Esophagus muscularis mucosa (tissue), 4 donors: ENCODE measurements around the gene CDADC1.

Experiments used
- EP300 ChIP-seq: sonication (generic); formaldehyde crosslinking; IDR thresholded peaks from one replicate; pipeline ENCODE4 v1.6.1; 2017; ENCODE audit warnings: antibody characterized with exemption
- POLR2A ChIP-seq: fragments of 450-650 bp; IDR thresholded peaks from one replicate; pipeline ENCODE4 v1.6.1; 2017; ENCODE audit warnings: antibody characterized with exemption, moderate library complexity, mild to moderate bottlenecking, low read depth
- POLR2AphosphoS5 ChIP-seq, 2 donors: sonication (generic); formaldehyde crosslinking; IDR thresholded peaks; one replicate each; pipeline ENCODE4 v1.6.1; 2017; ENCODE audit warnings: antibody characterized with exemption in 2 of 2
- TF ChIP-seq, protein P1 (sequence below), 3 experiments: fragments of 200-600 bp in 2 of 3; fragments of 450-650 bp in 1 of 3; sonication (generic) in 2 of 3; IDR thresholded peaks; one replicate each; pipeline ENCODE4 v1.5.1; 2017 to 2019; ENCODE audit warnings: antibody characterized with exemption in 3 of 3, mild to moderate bottlenecking in 2 of 3, moderate library complexity in 1 of 3

GRCh38 chr13:49206641-49207040, 41.1 kb upstream of the CDADC1 start:
- TF ChIP-seq, protein P1, sequence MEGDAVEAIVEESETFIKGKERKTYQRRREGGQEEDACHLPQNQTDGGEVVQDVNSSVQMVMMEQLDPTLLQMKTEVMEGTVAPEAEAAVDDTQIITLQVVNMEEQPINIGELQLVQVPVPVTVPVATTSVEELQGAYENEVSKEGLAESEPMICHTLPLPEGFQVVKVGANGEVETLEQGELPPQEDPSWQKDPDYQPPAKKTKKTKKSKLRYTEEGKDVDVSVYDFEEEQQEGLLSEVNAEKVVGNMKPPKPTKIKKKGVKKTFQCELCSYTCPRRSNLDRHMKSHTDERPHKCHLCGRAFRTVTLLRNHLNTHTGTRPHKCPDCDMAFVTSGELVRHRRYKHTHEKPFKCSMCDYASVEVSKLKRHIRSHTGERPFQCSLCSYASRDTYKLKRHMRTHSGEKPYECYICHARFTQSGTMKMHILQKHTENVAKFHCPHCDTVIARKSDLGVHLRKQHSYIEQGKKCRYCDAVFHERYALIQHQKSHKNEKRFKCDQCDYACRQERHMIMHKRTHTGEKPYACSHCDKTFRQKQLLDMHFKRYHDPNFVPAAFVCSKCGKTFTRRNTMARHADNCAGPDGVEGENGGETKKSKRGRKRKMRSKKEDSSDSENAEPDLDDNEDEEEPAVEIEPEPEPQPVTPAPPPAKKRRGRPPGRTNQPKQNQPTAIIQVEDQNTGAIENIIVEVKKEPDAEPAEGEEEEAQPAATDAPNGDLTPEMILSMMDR (IDR thresholded peaks at IDR 0.05) = no peak
- TF ChIP-seq POLR2AphosphoS5 (IDR thresholded peaks at IDR 0.05) = no peak
- no peak for TF ChIP-seq EP300
- no peak for TF ChIP-seq POLR2A
